Effector memory CD8-positive, alpha-beta T cell (primary cell): Measurements from ENCODE around the gene PRR18.
"Not testable (repeated sequence)": the region's sequence is repeated elsewhere in the genome, so short reads cannot be mapped to it uniquely, and the experiment has no call there.

Experiments
- ATAC-seq: fragments of 150-1000 bp; cut with Tn5 transposase; replicated peaks from 2 replicates; pipeline ENCODE4 v1.10.0; 2021; ENCODE audit warnings: mild to moderate bottlenecking, moderate library complexity
- DNase-seq, 3 experiments: peaks; one replicate each; pipeline ENCODE4 v3.0.0; 2021
- H3K27ac Mint-ChIP-seq, 2 donors: one replicate each; pipeline ENCODE4 v1.8.0; 2022; ENCODE audit warnings: mild to moderate bottlenecking in 2 of 2, mixed read lengths in 2 of 2, moderate library complexity in 2 of 2
- H3K27me3 Mint-ChIP-seq, 2 donors: one replicate each; pipeline ENCODE4 v1.8.0; 2022; ENCODE audit warnings: mixed read lengths in 2 of 2
- H3K36me3 Mint-ChIP-seq: one replicate; pipeline ENCODE4 v1.8.0; 2022; ENCODE audit warnings: mild to moderate bottlenecking, moderate library complexity, mixed read lengths; ENCODE audit not compliant: insufficient read depth
- H3K4me1 Mint-ChIP-seq, 2 donors: one replicate each; pipeline ENCODE4 v1.8.0; 2022; ENCODE audit warnings: low read depth in 2 of 2, mixed read lengths in 2 of 2
- H3K4me3 Mint-ChIP-seq, 2 donors: one replicate each; pipeline ENCODE4 v1.8.0; 2022; ENCODE audit warnings: mild to moderate bottlenecking in 2 of 2, mixed read lengths in 2 of 2, moderate library complexity in 2 of 2
- H3K9me3 Mint-ChIP-seq, 2 donors: one replicate each; pipeline ENCODE4 v1.8.0; 2022; ENCODE audit warnings: mixed read lengths in 2 of 2
- total RNA-seq, 9 experiments: gene quantifications; one replicate each; lab custom pipeline; 2026; lab: John Stamatoyannopoulos, UW

Gene PRR18
- 0 to 0.11 (median 0) reads per million in 9 experiments for total RNA-seq

- Mint-ChIP-seq H3K4me1 (peaks cover 0 to 2% of the 10 kb centered on the region in 2 donors), H3K4me3 (peak within 1 kb of the TSS; percentile 59 to 73), H3K36me3 (no peaks in the 10 kb centered on the region), H3K27me3 (peaks cover 51 to 61% of the 10 kb centered on the region in 2 donors), H3K9me3 (no peaks in the 10 kb centered on the region), H3K27ac (no peak within 1 kb of the TSS)
- ATAC-seq (peak; percentile 42), DNase-seq (no peak)
These were observed at the start of gene PRR18 for GRCh38 chr6:166308033-166308768. Gene PRR18 (minus strand): TSS chr6:166308392. CDS start chr6:166308142, 250 bp downstream.

- Mint-ChIP-seq H3K4me1 (no peaks in the 10 kb centered on the region), H3K4me3 (no peak overlapping the region), H3K36me3 (no peaks in the 10 kb centered on the region), H3K9me3 (no peaks in the 10 kb centered on the region), H3K27ac (no peak overlapping the region), H3K27me3 (peaks cover 42 to 45% of the 10 kb centered on the region in 2 donors)
- DNase-seq: no peak
- ATAC-seq: no peak
These were observed 47.4 kb upstream of the PRR18 start for GRCh38 chr6:166355552-166355951.

- no peak for ATAC-seq
- Mint-ChIP-seq H3K4me3 (no peak overlapping the region), H3K9me3 (no peaks in the 10 kb centered on the region)
These were observed 46.8 kb upstream of the PRR18 start for GRCh38 chr6:166354965-166355364.

GRCh38 chr6:166354143-166354542 lies 46.0 kb upstream of the PRR18 start:
- ATAC-seq (no peak), DNase-seq (no peak)
- H3K27me3 Mint-ChIP-seq: peaks cover 33 to 36% of the 10 kb centered on the region in 2 donors
- H3K9me3 Mint-ChIP-seq: no peaks in the 10 kb centered on the region
- H3K4me1 Mint-ChIP-seq: no peaks in the 10 kb centered on the region
- no peak overlapping the region for H3K27ac Mint-ChIP-seq
- no peaks in the 10 kb centered on the region for H3K36me3 Mint-ChIP-seq
- no peak overlapping the region for H3K4me3 Mint-ChIP-seq

More at GRCh38 chr6:166354965-166355364, 46.8 kb upstream of the PRR18 start:
- H3K36me3 Mint-ChIP-seq: no peaks in the 10 kb centered on the region
- H3K27me3 Mint-ChIP-seq: peaks cover 41 to 42% of the 10 kb centered on the region in 2 donors
- no peaks in the 10 kb centered on the region for H3K4me1 Mint-ChIP-seq
- DNase-seq: no peak
- no peak overlapping the region for H3K27ac Mint-ChIP-seq

DNA sequence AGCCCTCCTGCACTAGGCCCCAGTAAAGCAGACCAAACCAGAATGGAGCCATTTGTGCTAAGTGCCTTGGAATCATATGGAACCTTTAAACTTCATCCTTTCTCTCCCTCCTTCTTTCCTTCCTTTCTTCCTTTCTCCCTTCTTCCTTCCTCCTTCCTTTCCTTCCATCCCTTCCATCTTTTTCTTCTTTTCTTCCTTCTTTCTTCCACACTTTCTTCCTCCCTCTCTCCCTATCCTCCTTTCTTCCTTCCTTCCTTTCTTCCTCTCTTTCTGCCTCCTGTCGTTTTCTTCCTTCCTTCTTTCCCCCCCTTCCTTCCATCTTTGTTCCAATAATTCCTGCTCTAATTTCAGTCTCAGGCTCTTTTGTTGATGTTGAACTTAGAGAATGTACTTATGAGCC lies 45.3 kb upstream of the PRR18 start:
- H3K9me3 Mint-ChIP-seq: no peaks in the 10 kb centered on the region
- H3K4me3 Mint-ChIP-seq: no peak overlapping the region
- DNase-seq (no peak), ATAC-seq (no peak)
- no peaks in the 10 kb centered on the region for H3K4me1 Mint-ChIP-seq
- no peaks in the 10 kb centered on the region for H3K36me3 Mint-ChIP-seq
- H3K27me3 Mint-ChIP-seq: peaks cover 27 to 34% of the 10 kb centered on the region in 2 donors
- no peak overlapping the region for H3K27ac Mint-ChIP-seq

DNA sequence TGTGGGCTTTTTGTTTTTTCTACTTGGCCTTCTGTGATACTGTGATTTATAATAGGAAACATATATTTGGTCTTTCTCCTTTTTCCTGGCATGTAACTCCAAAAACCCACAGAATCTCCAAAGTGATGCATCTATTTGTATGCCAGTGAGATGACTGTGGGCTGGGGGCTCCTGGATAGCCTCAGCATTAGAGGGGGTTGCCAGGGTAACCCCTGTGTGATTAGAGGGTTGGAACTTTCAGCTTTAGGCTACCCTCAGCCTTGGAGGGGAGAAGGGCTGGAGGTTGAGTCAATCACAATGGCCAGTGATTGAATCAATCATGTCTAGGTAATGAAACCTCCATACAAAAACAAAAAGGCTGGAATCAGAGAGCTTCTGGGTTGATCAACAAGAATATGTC lies 44.7 kb upstream of the PRR18 start:
- Mint-ChIP-seq H3K4me1 (no peaks in the 10 kb centered on the region), H3K4me3 (no peak overlapping the region), H3K36me3 (no peaks in the 10 kb centered on the region), H3K27ac (no peak overlapping the region), H3K27me3 (peaks cover 21 to 28% of the 10 kb centered on the region in 2 donors), H3K9me3 (no peaks in the 10 kb centered on the region)
- DNase-seq (no peak), ATAC-seq (no peak)

DNA sequence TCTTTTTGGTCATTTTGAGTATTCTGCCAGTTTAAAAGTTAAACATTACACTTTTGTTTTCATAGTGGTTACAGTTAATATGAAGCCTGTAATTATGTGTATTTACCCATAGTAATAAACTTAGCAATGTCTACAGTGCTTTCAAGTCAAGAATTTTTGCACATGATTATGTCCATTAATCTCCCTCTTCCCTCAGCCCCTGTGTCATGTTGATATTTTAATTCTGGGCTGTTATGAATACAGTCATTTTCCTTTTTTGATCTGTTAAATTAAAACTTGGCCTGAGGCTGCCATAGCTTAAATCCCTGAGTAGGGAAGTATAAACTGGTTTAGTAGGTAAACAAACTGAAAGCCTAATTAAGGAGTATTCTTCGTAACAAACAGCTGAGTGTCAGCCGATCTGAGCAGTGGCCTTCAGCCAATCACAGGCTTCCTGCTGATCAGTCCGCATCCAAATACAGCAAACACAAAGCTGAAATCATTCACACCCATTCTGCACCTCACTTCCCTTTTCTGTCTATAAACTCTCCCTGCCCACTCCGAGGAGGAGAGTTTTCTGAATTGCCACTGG lies 43.6 kb upstream of the PRR18 start:
- no peak for DNase-seq
- no peaks in the 10 kb centered on the region for H3K36me3 Mint-ChIP-seq
- H3K9me3 Mint-ChIP-seq: no peaks in the 10 kb centered on the region
- no peak overlapping the region for H3K27ac Mint-ChIP-seq
- H3K27me3 Mint-ChIP-seq: peaks cover 21 to 28% of the 10 kb centered on the region in 2 donors
- H3K4me1 Mint-ChIP-seq: no peaks in the 10 kb centered on the region
- no peak overlapping the region for H3K4me3 Mint-ChIP-seq
- ATAC-seq: peak; percentile 40

DNA sequence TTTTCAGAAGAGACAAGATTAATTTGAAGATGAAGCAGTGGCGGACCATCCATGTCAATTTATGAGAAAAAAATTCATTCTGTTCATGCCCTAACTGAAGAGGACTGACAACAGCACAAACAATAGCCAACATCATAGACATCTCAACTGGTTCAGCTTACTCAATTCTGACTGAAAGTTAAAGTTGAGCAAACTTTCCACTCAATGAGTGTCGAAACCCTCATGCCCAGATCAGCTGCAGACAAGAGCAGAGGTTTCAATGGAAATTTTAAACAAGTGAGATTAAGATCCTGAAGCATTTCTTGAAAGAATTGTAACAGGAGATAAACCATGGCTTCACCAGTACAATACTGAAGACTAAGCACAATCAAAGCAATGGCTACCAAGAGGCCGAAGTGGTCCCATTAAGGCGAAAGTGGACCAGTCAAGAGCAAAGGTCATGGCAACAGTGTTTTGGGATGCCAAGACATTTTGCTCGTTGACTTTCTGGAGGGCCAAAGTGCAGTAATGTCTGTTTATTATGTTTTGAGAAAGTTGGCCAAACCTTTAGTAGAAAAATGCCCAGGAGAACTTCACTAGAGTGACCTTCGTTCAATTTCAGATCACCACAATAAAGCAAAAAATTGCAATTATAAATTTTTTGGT lies 40.2 kb upstream of the PRR18 start:
- H3K4me1 Mint-ChIP-seq: no peaks in the 10 kb centered on the region
- H3K9me3 Mint-ChIP-seq: no peaks in the 10 kb centered on the region
- no peak for DNase-seq
- H3K27ac Mint-ChIP-seq: no peak overlapping the region
- no peak for ATAC-seq
- H3K27me3 Mint-ChIP-seq: peaks cover 8 to 10% of the 10 kb centered on the region in 2 donors
- no peak overlapping the region for H3K4me3 Mint-ChIP-seq
- no peaks in the 10 kb centered on the region for H3K36me3 Mint-ChIP-seq

DNA sequence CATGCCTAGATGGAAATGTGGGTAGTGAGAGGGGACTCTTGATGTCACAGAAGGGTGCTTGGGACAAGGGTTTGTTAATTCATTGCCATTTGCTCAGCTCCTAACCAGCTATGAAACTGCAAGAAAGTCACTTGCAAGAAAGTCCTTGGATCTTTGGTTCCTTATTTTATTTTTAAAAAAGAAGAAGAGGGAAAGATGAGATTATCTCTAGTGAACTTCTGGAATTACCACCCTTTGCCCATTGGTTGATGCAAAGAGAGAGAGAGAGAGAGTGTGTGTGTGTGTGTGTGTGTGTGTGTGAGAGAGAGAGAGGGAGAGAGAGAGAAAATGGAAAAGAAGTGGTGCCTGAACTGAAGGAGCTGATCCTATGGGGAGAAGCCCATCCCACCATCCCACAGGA lies 38.8 kb upstream of the PRR18 start:
- H3K36me3 Mint-ChIP-seq: peaks cover 3% of the 10 kb centered on the region
- H3K4me3 Mint-ChIP-seq: no peak overlapping the region
- H3K27me3 Mint-ChIP-seq: peaks cover 5% of the 10 kb centered on the region in 2 donors
- H3K9me3 Mint-ChIP-seq: no peaks in the 10 kb centered on the region
- no peak overlapping the region for H3K27ac Mint-ChIP-seq
- DNase-seq (no peak), ATAC-seq (no peak)
- no peaks in the 10 kb centered on the region for H3K4me1 Mint-ChIP-seq

- Mint-ChIP-seq H3K27ac (no peak overlapping the region), H3K36me3 (peaks cover 7% of the 10 kb centered on the region), H3K27me3 (no peaks in the 10 kb centered on the region), H3K4me1 (peaks cover 3 to 5% of the 10 kb centered on the region in 2 donors), H3K9me3 (no peaks in the 10 kb centered on the region), H3K4me3 (no peak overlapping the region)
- ATAC-seq (no peak), DNase-seq (no peak)
These were observed 38.3 kb upstream of the PRR18 start for GRCh38 chr6:166346449-166346848.

GRCh38 chr6:166345672-166346071 lies 37.5 kb upstream of the PRR18 start:
- not testable (repeated sequence) for H3K9me3 Mint-ChIP-seq, H3K4me1 Mint-ChIP-seq, H3K27me3 Mint-ChIP-seq, DNase-seq, ATAC-seq, H3K36me3 Mint-ChIP-seq, H3K4me3 Mint-ChIP-seq, H3K27ac Mint-ChIP-seq

DNA sequence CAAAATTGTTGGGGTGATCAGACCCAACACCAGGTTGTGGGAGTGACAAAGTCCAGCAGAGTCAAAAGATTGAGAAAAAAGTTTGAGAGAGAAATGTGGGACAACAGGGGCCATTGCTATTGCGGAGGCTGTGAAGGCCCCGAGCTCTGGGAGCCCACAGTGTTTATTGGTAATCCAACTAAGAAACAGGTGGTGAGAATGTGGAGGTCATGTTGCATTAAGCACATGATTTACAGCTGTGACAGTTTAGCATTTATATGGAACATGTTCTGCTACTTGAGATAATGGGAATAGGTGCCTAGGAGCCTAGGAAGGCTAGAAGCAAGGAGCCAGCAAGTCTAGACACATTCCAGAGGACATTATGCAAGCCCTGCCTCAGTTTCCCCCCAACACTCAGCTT lies 36.7 kb upstream of the PRR18 start:
- H3K4me3 Mint-ChIP-seq, ATAC-seq, H3K9me3 Mint-ChIP-seq, H3K4me1 Mint-ChIP-seq, DNase-seq, H3K36me3 Mint-ChIP-seq, H3K27ac Mint-ChIP-seq, H3K27me3 Mint-ChIP-seq: not testable (repeated sequence)

DNA sequence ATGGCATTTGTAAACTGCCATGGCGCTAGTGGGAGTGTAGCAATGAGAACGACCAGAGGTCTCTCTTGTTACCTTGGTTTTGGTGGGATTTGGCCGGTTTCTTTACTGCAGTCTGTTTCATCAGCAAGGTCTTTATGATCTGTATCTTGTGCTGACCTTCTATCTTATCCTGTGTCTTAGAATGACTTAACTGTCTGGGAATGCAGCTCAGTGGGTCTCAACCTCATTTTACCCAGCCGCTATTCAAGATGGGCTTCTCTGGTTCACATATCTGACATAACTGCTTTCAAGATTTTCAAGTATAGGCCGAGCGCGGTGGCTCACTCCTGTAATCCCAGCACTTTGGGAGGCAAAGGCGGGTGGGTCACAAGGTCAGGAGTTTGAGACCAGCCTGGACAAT lies 36.0 kb upstream of the PRR18 start:
- H3K4me1 Mint-ChIP-seq: peaks cover 5 to 8% of the 10 kb centered on the region in 2 donors
- no peaks in the 10 kb centered on the region for H3K27me3 Mint-ChIP-seq
- H3K4me3 Mint-ChIP-seq: no peak overlapping the region
- H3K27ac Mint-ChIP-seq: no peak overlapping the region
- DNase-seq (no peak), ATAC-seq (no peak)
- no peaks in the 10 kb centered on the region for H3K9me3 Mint-ChIP-seq
- H3K36me3 Mint-ChIP-seq: peaks cover 7% of the 10 kb centered on the region

GRCh38 chr6:166343150-166343487 lies 34.9 kb upstream of the PRR18 start:
- Mint-ChIP-seq H3K9me3 (no peaks in the 10 kb centered on the region), H3K27me3 (no peaks in the 10 kb centered on the region), H3K36me3 (peaks cover 7% of the 10 kb centered on the region), H3K27ac (peak overlapping the region; percentile 87 to 88), H3K4me1 (peaks cover 8% of the 10 kb centered on the region in 2 donors), H3K4me3 (peak overlapping the region in 1 of 2 donors; percentile 83)
- DNase-seq (no peak), ATAC-seq (no peak)
